Endothelial cell of umbilical vein (primary cell): Measurements from ENCODE around the gene ARHGEF1.

Source experiments
- FOS ChIP-seq: IDR thresholded peaks from 2 replicates; pipeline ENCODE4 v1.6.1; 2011; ENCODE audit warnings: mild to moderate bottlenecking, low read length, moderate library complexity, borderline replicate concordance; ENCODE audit not compliant: insufficient read depth
- GATA2 ChIP-seq: IDR thresholded peaks from 2 replicates; pipeline ENCODE4 v1.7.0; 2011; ENCODE audit warnings: low read depth, mild to moderate bottlenecking, moderate library complexity, mixed read lengths, low read length; ENCODE audit not compliant: insufficient read length, insufficient read depth
- POLR2A ChIP-seq: IDR thresholded peaks from 2 replicates; pipeline ENCODE4 v1.6.1; 2012; ENCODE audit warnings: low read depth, mild to moderate bottlenecking, control low read depth, low read length
- TF ChIP-seq, protein P1 (sequence below), 2 donors: IDR thresholded peaks; 1 replicate in 1 of 2; 2 replicates in 1 of 2; pipeline ENCODE4 v1.5.1; 2011; ENCODE audit warnings: low read length in 2 of 2, mild to moderate bottlenecking in 2 of 2, moderate library complexity in 2 of 2, control low read depth in 1 of 2, inconsistent platforms in 1 of 2, low read depth in 1 of 2; ENCODE audit not compliant: insufficient read depth in 1 of 2; ENCODE audit errors: extremely low read depth in 1 of 2

DNA sequence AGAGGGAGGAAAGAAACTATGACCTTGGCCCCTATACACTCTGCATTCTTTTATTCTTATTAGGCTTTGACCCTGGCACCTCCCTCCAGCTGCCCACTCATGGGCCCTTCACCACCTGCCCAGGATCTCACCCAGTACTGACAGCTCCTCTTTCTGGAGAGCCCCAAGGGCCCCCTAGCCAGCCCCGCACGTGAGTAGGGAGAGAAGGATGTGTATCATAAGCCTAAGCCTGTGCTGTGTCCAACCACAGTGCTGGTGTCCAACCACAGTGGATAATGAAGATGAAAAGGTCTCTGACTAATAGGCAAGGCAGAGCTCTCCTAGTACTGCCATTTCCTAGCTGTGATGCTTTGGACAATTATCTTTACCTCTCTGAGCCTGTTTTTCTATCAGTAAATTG lies 33.9 kb upstream of the ARHGEF1 start:
- TF ChIP-seq, protein P1, sequence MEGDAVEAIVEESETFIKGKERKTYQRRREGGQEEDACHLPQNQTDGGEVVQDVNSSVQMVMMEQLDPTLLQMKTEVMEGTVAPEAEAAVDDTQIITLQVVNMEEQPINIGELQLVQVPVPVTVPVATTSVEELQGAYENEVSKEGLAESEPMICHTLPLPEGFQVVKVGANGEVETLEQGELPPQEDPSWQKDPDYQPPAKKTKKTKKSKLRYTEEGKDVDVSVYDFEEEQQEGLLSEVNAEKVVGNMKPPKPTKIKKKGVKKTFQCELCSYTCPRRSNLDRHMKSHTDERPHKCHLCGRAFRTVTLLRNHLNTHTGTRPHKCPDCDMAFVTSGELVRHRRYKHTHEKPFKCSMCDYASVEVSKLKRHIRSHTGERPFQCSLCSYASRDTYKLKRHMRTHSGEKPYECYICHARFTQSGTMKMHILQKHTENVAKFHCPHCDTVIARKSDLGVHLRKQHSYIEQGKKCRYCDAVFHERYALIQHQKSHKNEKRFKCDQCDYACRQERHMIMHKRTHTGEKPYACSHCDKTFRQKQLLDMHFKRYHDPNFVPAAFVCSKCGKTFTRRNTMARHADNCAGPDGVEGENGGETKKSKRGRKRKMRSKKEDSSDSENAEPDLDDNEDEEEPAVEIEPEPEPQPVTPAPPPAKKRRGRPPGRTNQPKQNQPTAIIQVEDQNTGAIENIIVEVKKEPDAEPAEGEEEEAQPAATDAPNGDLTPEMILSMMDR (IDR thresholded peaks at IDR 0.05; ENCODE audit: extremely low read depth in 1 of 2, insufficient read depth in 1 of 2, low read depth in 1 of 2, low read length in 2 of 2), result no peak
- TF ChIP-seq FOS (no peak), GATA2 (no peak), POLR2A (no peak)
